ENCODE results near the gene COG2.
"Not testable (repeated sequence)": the region's sequence is repeated elsewhere in the genome, so short reads cannot be mapped to it uniquely, and the experiment has no call there.

Gene COG2

GRCh38 chr1:230642263-230642959, at the start of gene COG2:
COG2 (plus strand) TSS chr1:230642481; CDS start chr1:230642607, 126 bp downstream.
- peak; percentile 96 to 99 (median 98) for DNase-seq (ENCODE audit: low read depth in 2 of 3, low spot score in 2 of 3)

GRCh38 chr1:230592848-230593414, 49.4 kb upstream of the COG2 start:
- DNase-seq (ENCODE audit: low read depth in 2 of 3, low spot score in 2 of 3): no peak

GRCh38 chr1:230594214-230594773, 48.0 kb upstream of the COG2 start:
- DNase-seq (ENCODE audit: low read depth in 2 of 3, low spot score in 2 of 3): no peak

DNA sequence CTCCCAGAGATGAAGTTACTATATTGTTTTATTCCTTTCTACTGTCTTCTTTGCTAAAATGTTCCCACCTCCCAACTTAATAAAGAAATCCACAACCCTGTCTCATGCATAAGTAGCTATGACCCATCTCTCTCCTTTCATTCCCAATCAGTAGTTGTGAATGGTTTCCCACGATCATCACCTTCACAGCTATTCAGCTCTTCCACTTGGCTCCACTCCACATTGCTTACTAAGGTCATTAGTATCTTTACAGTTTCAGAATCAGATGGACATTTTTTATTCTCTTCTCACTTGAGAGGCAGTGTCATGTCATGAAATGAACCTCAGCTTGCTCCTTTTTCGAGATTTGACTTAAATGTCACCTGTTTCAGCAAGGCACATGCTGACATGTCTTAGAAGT, 47.1 kb upstream of the COG2 start:
- DNase-seq (ENCODE audit: low read depth in 2 of 3, low spot score in 2 of 3): no peak

- no peak for DNase-seq (ENCODE audit: low read depth in 2 of 3, low spot score in 2 of 3)
Observed at GRCh38 chr1:230596306-230596705, 46.0 kb upstream of the COG2 start.

DNA sequence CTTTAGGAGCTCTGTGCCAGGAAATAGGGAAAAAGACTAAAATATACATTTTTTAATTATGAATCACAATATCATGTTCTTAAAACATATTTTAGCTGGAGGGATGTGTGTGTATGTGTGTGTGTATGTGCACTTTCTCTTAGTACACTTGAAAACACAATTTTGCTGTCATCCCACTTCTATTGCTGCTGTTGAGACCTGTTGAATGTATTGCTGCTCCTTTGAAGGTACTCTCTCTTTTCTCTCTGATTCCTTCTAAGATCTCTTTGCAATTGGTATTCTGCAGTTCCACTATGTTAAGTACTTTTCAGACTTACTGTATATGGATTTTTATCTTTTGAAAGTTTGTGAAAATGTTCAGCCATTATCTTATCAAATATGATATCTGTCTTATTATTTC, 43.5 kb upstream of the COG2 start:
- DNase-seq (ENCODE audit: low read depth in 2 of 3, low spot score in 2 of 3): no peak

DNA sequence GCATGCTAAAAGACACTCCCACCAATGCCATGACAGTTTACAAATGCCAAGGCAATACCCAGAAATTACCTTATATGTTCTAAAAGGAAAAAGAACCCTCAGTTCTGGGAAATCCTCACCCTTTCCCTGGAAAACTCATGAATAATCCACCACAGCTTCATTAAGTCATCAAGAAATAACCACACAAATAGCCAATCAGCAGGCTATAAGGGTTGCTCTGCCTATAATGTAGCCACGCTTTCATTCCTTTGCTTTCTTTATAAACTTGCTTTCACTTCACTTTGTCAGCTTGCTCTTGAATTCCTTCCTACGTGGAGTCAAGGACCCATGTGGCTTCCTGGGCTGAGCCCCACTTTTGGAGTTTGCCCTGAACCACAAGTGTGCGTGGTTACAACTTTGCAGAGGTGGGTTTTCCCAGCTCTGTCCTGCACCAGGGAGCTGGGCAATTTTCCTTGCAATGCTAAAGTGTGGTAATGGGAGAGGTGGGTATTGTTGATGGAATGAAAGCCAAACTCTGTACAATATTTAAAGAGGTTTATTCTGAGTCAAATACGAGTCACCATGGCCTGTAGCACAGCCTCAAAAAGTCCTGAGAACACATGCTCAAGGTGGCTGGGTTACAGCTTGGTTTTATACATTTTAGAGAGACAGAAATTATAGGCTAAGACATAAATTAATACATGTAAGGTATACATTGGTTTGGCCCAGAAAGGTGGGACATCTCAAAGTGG, 42.2 kb upstream of the COG2 start:
- DNase-seq (ENCODE audit: low read depth in 2 of 3, low spot score in 2 of 3): no peak

GRCh38 chr1:230600657-230601400, 41.5 kb upstream of the COG2 start:
- DNase-seq (ENCODE audit: low read depth in 2 of 3, low spot score in 2 of 3): not testable (repeated sequence)

DNA sequence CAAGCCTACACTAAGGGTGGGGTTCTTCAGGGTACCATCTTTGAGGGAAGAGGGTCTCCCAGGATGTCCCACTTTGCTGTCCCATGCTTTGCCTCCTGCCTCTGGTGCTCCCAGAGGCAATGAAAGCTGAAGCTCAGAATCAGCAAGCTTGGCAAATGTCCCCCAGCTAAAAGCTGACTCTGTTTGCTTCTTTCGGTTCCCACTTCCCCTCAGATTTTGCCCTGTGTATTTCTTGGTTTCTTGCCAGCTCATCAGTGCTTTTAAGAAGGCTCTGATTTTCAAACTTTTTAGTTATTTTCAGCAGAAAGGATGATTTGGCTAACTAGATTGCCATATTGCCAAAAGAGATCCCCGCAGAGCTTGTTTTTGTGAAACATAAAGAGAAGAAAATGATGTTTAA, 33.1 kb upstream of the COG2 start:
- no peak for DNase-seq (ENCODE audit: low read depth in 2 of 3, low spot score in 2 of 3)

- DNase-seq (ENCODE audit: low read depth in 2 of 3, low spot score in 2 of 3): no peak
Observed at GRCh38 chr1:230610589-230610988, 31.7 kb upstream of the COG2 start.

- no peak for DNase-seq (ENCODE audit: low read depth in 2 of 3, low spot score in 2 of 3)
Observed at GRCh38 chr1:230611128-230611877, 31.0 kb upstream of the COG2 start.

DNA sequence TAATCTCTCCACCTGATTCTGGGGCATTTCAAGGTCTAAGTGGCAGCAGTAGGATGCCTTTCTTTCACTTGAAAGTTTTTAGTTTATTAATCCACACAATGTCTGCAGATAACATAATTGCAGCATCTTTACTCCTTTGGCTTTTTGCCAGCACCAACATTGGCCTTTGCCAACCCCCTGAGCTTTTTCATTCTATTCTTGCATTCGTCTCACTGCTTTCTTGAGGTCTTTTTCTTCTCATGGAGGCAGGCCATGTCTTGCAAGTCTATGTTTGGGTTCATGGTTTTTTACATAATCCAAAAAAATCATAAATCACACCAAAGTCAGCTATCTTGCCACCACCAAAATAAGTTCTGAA, 30.4 kb upstream of the COG2 start:
- DNase-seq (ENCODE audit: low read depth in 2 of 3, low spot score in 2 of 3): no peak

DNA sequence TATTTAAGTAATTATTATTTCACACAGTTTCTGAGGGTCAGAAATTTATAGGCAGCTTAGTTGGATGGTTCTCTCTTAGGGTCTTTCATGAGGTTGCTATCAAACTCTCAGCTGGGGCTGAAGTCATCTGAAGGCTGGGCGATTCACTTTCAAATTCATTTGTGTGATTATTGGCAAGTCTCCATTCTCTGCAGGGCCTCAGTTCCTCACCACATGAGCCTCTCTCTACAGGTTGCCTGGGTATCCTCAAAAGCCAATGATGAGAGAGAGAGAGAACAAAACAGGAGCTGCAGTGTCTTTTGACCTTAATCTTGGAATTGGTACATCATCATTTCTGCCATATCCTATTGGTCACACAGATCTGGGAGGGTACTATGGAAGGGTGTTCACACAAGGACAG, 29.6 kb upstream of the COG2 start:
- DNase-seq (ENCODE audit: low read depth in 2 of 3, low spot score in 2 of 3): no peak

- no peak for DNase-seq (ENCODE audit: low read depth in 2 of 3, low spot score in 2 of 3)
Observed at GRCh38 chr1:230614121-230614520, 28.2 kb upstream of the COG2 start.

DNA sequence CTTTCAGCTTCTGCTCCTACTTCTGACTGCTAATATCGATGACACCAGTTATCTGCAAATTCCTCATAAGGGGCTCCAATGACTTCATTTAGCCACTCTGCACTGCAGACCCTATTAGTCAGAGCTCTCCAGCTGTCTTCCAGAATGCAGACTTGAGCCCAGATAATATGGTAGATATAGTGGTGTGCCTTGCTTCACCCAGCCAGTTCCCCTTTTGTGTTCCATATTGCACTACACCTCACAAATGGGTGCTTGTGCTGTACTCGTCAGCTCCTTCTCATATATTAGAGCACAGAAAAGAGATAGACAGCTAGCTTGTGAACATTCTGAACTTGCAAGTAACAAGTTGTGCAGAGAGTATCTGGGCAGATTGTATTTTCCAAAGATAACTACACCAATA, 23.7 kb upstream of the COG2 start:
- no peak for DNase-seq (ENCODE audit: low read depth in 2 of 3, low spot score in 2 of 3)

GRCh38 chr1:230620649-230621323, 21.5 kb upstream of the COG2 start:
- DNase-seq (ENCODE audit: low read depth in 2 of 3, low spot score in 2 of 3): no peak

GRCh38 chr1:230621324-230622030, 20.8 kb upstream of the COG2 start:
- DNase-seq (ENCODE audit: low read depth in 2 of 3, low spot score in 2 of 3): no peak

DNA sequence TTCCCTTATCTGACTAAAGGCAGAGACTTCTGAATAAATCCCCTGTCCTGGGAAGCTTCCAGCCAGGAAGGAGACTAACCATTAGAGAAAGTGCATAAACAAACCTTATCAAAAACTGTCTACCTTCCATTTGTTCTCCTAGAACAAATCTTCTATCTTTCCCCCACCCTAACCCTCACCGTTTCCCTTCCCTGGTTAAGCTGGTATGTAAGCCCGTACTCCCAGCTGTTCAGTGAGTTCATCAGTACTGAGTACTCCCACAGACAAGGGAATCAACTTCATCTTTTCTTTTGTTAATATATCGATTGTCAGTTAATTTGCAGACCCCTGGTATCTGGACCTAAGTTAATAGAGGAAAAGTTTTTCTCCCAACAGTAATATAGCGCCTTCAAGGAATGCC, 20.1 kb upstream of the COG2 start:
- no peak for DNase-seq (ENCODE audit: low read depth in 2 of 3, low spot score in 2 of 3)

DNA sequence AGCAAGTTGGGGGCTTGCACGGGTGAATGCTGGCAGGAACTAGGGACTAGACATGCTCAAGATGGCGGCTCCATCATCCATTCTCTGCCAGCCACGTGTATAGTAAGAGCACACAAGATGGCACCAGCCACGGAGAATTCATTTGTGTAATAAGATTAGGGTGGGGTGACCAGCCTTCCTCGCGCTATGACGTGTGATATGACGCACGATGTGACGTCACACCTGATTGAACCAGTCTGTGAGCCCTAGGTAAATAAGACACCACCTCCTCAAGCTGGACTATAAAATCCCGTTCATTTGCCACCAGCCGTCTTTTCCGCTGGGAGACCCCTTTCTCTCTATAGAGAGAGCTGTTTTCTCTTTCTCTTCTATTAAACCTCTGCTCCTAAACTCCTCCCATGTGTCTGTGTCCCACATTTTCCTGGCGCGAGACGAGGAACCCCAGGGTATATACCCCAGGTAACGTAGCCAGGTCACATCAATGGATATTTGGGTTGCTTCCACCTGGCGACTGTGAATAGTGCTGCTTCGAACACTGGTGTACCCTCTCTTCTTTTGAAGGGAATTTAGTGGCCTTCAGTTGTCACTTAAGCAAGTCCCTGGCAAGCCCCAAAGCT, 18.1 kb upstream of the COG2 start:
- DNase-seq (ENCODE audit: low read depth in 2 of 3, low spot score in 2 of 3): no peak

Measured in activated CD8-positive, alpha-beta memory T cell treated with anti-CD3 and anti-CD28 coated beads for 48 hours (primary cell).